Hepatocyte (in vitro differentiated cells): ENCODE data around the gene C1orf21. TPM values are rescaled to one million over a fixed set of nuclear protein-coding genes. Genes with fewer than 3 reads are reported as not detected.

Source experiments
- DNase-seq: peaks from one replicate; pipeline ENCODE4 v3.0.0-alpha.2; 2016; ENCODE audit warnings: low spot score
- H2AFZ ChIP-seq: fragments of 200-600 bp; sonication (generic); 2 replicates; pipeline ENCODE4 v1.6.0; 2016; ENCODE audit warnings: antibody characterized with exemption, mild to moderate bottlenecking
- H3K27ac ChIP-seq: fragments of 200-600 bp; sonication (generic); 2 replicates; pipeline ENCODE4 v1.5.1; 2016; ENCODE audit warnings: mild to moderate bottlenecking
- H3K27me3 ChIP-seq: fragments of 200-600 bp; sonication (generic); 2 replicates; pipeline ENCODE4 v1.6.1; 2016
- H3K36me3 ChIP-seq: fragments of 200-600 bp; sonication (generic); replicated peaks from 2 replicates; pipeline ENCODE4 v1.5.1; 2016; ENCODE audit warnings: low read depth; ENCODE audit not compliant: insufficient read depth
- H3K4me1 ChIP-seq: fragments of 200-600 bp; sonication (generic); 2 replicates; pipeline ENCODE4 v1.5.1; 2016; ENCODE audit warnings: mild to moderate bottlenecking, moderate library complexity; ENCODE audit not compliant: insufficient read depth
- H3K4me2 ChIP-seq: fragments of 200-600 bp; sonication (generic); 2 replicates; pipeline ENCODE4 v1.6.0; 2016
- H3K4me3 ChIP-seq: fragments of 200-600 bp; sonication (generic); 2 replicates; pipeline ENCODE4 v1.5.1; 2016; ENCODE audit warnings: mild to moderate bottlenecking
- H3K79me2 ChIP-seq: fragments of 200-600 bp; sonication (generic); 2 replicates; pipeline ENCODE4 v1.6.0; 2017; ENCODE audit warnings: mild to moderate bottlenecking
- H3K9me2 ChIP-seq: fragments of 200-600 bp; sonication (generic); replicated peaks from 2 replicates; pipeline ENCODE4 v1.6.0; 2017; ENCODE audit warnings: mild to moderate bottlenecking; ENCODE audit not compliant: insufficient read depth
- H3K9me3 ChIP-seq: fragments of 200-600 bp; sonication (generic); 2 replicates; pipeline ENCODE4 v1.5.1; 2016; ENCODE audit warnings: low read depth, mild to moderate bottlenecking
- H4K20me1 ChIP-seq: fragments of 200-600 bp; sonication (generic); 2 replicates; pipeline ENCODE4 v1.6.0; 2016; ENCODE audit warnings: mild to moderate bottlenecking; ENCODE audit not compliant: insufficient read depth, poor library complexity, severe bottlenecking
- CTCF ChIP-seq: fragments of 200-600 bp; sonication (generic); IDR thresholded peaks from 2 replicates; pipeline ENCODE4 v1.5.1; 2016; ENCODE audit warnings: antibody characterized with exemption, mild to moderate bottlenecking; ENCODE audit not compliant: poor library complexity
- EZH2 ChIP-seq: fragments of 200-600 bp; sonication (generic); IDR thresholded peaks from 2 replicates; pipeline ENCODE4 v1.6.1; 2016; ENCODE audit warnings: antibody characterized with exemption, mild to moderate bottlenecking, borderline replicate concordance
- EZH2phosphoT487 ChIP-seq: fragments of 200-600 bp; sonication (generic); IDR thresholded peaks from one replicate; pipeline ENCODE4 v1.6.1; 2018; ENCODE audit warnings: antibody characterized with exemption, mild to moderate bottlenecking, low read depth, moderate library complexity; ENCODE audit not compliant: unreplicated experiment, severe bottlenecking
- WGBS: methylation state at CpG from one replicate; pipeline ENCODE4 v1.1.6; 2016; ENCODE audit warnings: low lambda C conversion rate; ENCODE audit errors: missing lambda C conversion rate; 5-methylcytosine and 5-hydroxymethylcytosine counted together
- polyA plus RNA-seq: library from polyadenylated mRNA; unstranded; fragments of >200 nt; fragmentation: Nextera tagmentation; extraction: Ambion mirVana; gene quantifications from 2 replicates; pipeline ENCODE4 v1.2.1, GENCODE V29; 2016
- total RNA-seq: library from RNA; depleted of rRNA; stranded (reverse); fragments of >200 nt; gene quantifications from 2 replicates; pipeline ENCODE4 v1.2.3, GENCODE V29; 2014

C1orf21 gene
- total and polyA plus RNA-seq, 2 experiments from 2014 or later: 26.9 to 37.9 TPM

GRCh38 chr1:184390889-184391288, 4.1 kb downstream of the C1orf21 start:
- Histone ChIP-seq H3K36me3 (no peaks in the 10 kb centered on the region), H3K4me1 (peaks cover 22% of the 10 kb centered on the region), H3K9me2 (no peaks in the 10 kb centered on the region), H2AFZ (no peak overlapping the region), H4K20me1 (no peaks in the 10 kb centered on the region), H3K9me3 (no peaks in the 10 kb centered on the region), H3K4me2 (peak overlapping the region; percentile 88), H3K4me3 (no peak overlapping the region), H3K27ac (no peak overlapping the region), H3K79me2 (peaks cover 68% of the 10 kb centered on the region), H3K27me3 (peaks cover under 1% of the 10 kb centered on the region)
- TF ChIP-seq CTCF (no peak), EZH2phosphoT487 (no peak), EZH2 (no peak)
- 48% methylated on average over 2 of the region's 2 CpGs for WGBS
- DNase-seq: no peak

- Histone ChIP-seq H3K4me1 (peaks cover 20% of the 10 kb centered on the region), H3K9me2 (no peaks in the 10 kb centered on the region), H2AFZ (no peak overlapping the region), H3K79me2 (peaks cover 80% of the 10 kb centered on the region), H3K36me3 (no peaks in the 10 kb centered on the region), H3K4me3 (no peak overlapping the region), H3K27me3 (no peaks in the 10 kb centered on the region), H3K9me3 (no peaks in the 10 kb centered on the region), H3K27ac (no peak overlapping the region), H3K4me2 (no peak overlapping the region), H4K20me1 (peaks cover 4% of the 10 kb centered on the region)
- no peak for DNase-seq
- WGBS: 81% methylated on average over 6 of the region's 6 CpGs
- TF ChIP-seq EZH2: no peak
- TF ChIP-seq EZH2phosphoT487: no peak
- TF ChIP-seq CTCF: no peak
These were observed 5.2 kb downstream of the C1orf21 start for GRCh38 chr1:184392067-184392466.

- no peak overlapping the region for H3K4me2 ChIP-seq
- H3K36me3 ChIP-seq: no peaks in the 10 kb centered on the region
- H3K9me3 ChIP-seq: no peaks in the 10 kb centered on the region
- peaks cover 20% of the 10 kb centered on the region for H3K4me1 ChIP-seq
- TF ChIP-seq EZH2phosphoT487 (no peak), EZH2 (no peak), CTCF (no peak)
- H3K27me3 ChIP-seq: no peaks in the 10 kb centered on the region
- peaks cover 4% of the 10 kb centered on the region for H4K20me1 ChIP-seq
- peaks cover 77% of the 10 kb centered on the region for H3K79me2 ChIP-seq
- no peak overlapping the region for H3K27ac ChIP-seq
- DNase-seq: peak; percentile 15
- WGBS: 79% methylated on average over 5 of the region's 5 CpGs
- no peak overlapping the region for H2AFZ ChIP-seq
- H3K9me2 ChIP-seq: no peaks in the 10 kb centered on the region
- no peak overlapping the region for H3K4me3 ChIP-seq
These were observed 6.1 kb downstream of the C1orf21 start for GRCh38 chr1:184392779-184393522.
